GM18498 (cell line): Measurements from ENCODE around the gene SNX6.
"Not testable (repeated sequence)": the region's sequence is repeated elsewhere in the genome, so short reads cannot be mapped to it uniquely, and the experiment has no call there.

Experiments used
- ATAC-seq: cut with Tn5 transposase; IDR thresholded peaks from one replicate; pipeline ENCODE4 v1.9.1; 2021; ENCODE audit warnings: mild to moderate bottlenecking, moderate library complexity; ENCODE audit not compliant: unreplicated experiment

The SNX6 gene

GRCh38 chr14:34640826-34641225 lies 10.9 kb upstream of the SNX6 start:
- no peak for ATAC-seq

- ATAC-seq: not testable (repeated sequence)
These were observed 4.4 kb upstream of the SNX6 start for GRCh38 chr14:34634360-34634771.

- ATAC-seq: no peak
These were observed 3.8 kb upstream of the SNX6 start for GRCh38 chr14:34633742-34634141.

- ATAC-seq: no peak
These were observed 2.5 kb upstream of the SNX6 start for GRCh38 chr14:34632411-34632978.

GRCh38 chr14:34629344-34629656 lies 648 bp downstream of the SNX6 start:
- peak; percentile 24 for ATAC-seq

- no peak for ATAC-seq
These were observed 1.2 kb downstream of the SNX6 start for GRCh38 chr14:34628681-34629135.

- ATAC-seq: no peak
These were observed 6.4 kb downstream of the SNX6 start for GRCh38 chr14:34623506-34623905.

- ATAC-seq: no peak
These were observed 9.1 kb downstream of the SNX6 start for GRCh38 chr14:34620839-34621238.

- ATAC-seq: no peak
These were observed 9.8 kb downstream of the SNX6 start for GRCh38 chr14:34620115-34620514.

- no peak for ATAC-seq
These were observed 10.5 kb downstream of the SNX6 start for GRCh38 chr14:34619471-34619870.

GRCh38 chr14:34616360-34616759 lies 13.6 kb downstream of the SNX6 start:
- no peak for ATAC-seq

- ATAC-seq: no peak
These were observed 14.4 kb downstream of the SNX6 start for GRCh38 chr14:34615507-34615906.

GRCh38 chr14:34614638-34615037 lies 15.3 kb downstream of the SNX6 start:
- no peak for ATAC-seq

- ATAC-seq: no peak
These were observed 19.8 kb downstream of the SNX6 start for GRCh38 chr14:34610101-34610500.

- no peak for ATAC-seq
These were observed 24.5 kb downstream of the SNX6 start for GRCh38 chr14:34605461-34605860.

GRCh38 chr14:34604995-34605394 lies 25.0 kb downstream of the SNX6 start:
- ATAC-seq: no peak

GRCh38 chr14:34596891-34597290 lies 33.1 kb downstream of the SNX6 start:
- ATAC-seq: no peak

GRCh38 chr14:34593740-34594375 lies 36.1 kb downstream of the SNX6 start:
- no peak for ATAC-seq

- ATAC-seq: no peak
These were observed 37.3 kb downstream of the SNX6 start for GRCh38 chr14:34592623-34593022.

GRCh38 chr14:34583525-34583924 lies 46.4 kb downstream of the SNX6 start:
- ATAC-seq: no peak

- no peak for ATAC-seq
These were observed 47.7 kb downstream of the SNX6 start for GRCh38 chr14:34582117-34582680.

GRCh38 chr14:34580381-34580780 lies 49.6 kb downstream of the SNX6 start:
- ATAC-seq: no peak

- no peak for ATAC-seq
These were observed 58.2 kb downstream of the SNX6 start for GRCh38 chr14:34571771-34572170.
